NCI-H526 treated with DMSO at 0.1 percent for 48 hours (cell line): ENCODE measurements around the gene PRAMEF20.
"Not testable (repeated sequence)": the region's sequence is repeated elsewhere in the genome, so short reads cannot be mapped to it uniquely, and the experiment has no call there.

Experiments
- DNase-seq: peaks from one replicate; lab custom pipeline; 2025; lab: John Stamatoyannopoulos, UW

Gene PRAMEF20

DNA sequence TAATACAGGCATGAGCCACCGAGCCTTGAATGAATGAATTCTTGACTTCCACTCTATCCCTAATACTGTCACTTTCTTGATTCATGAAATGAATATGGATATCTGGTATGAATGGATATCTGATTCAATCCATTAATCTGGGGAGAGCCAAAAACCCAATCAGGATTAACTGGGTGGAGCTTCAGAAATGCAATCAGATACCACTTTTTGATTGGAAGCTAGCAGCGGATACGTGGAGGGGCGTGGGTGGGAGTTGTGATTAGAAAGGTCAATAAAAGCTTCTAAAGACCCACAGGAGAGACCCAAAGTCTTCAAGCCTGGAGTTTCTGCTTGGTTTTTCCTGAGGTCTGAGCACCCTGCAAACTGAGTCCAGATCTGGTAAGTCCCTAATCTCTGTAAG is at the start of gene PRAMEF20:
PRAMEF20 (plus strand) TSS at position 301 of the 400 bp plus-strand sequence. CDS start 5,905 bp downstream, outside the sequence.
- not testable (repeated sequence) for DNase-seq

DNA sequence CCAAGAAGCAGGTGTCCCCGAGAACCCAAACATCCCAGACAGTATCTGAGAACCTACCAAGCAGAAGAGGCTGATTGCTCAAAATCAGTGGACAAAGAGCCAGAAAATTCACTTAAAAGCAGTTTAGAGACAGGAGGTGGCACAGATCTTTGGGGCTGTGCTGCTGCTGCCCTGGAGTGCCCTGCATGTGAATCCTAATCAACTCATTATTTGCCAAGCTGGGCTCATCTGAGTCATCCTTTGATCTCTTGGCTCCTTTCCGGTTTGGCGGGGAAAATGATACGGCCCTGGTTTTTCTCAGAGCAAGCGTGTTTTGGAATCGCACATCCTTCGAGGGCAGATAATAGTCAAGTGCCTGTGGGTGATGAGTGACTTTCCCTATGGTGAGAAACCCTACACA is 47.9 kb upstream of the PRAMEF20 start:
- DNase-seq = not testable (repeated sequence)

- not testable (repeated sequence) for DNase-seq
These were observed 45.3 kb upstream of the PRAMEF20 start for GRCh38 chr1:13364928-13365327.

GRCh38 chr1:13366536-13366935 is 43.7 kb upstream of the PRAMEF20 start:
- not testable (repeated sequence) for DNase-seq

GRCh38 chr1:13368544-13368943 is 41.7 kb upstream of the PRAMEF20 start:
- not testable (repeated sequence) for DNase-seq

- not testable (repeated sequence) for DNase-seq
These were observed 31.3 kb upstream of the PRAMEF20 start for GRCh38 chr1:13378983-13379382.

DNA sequence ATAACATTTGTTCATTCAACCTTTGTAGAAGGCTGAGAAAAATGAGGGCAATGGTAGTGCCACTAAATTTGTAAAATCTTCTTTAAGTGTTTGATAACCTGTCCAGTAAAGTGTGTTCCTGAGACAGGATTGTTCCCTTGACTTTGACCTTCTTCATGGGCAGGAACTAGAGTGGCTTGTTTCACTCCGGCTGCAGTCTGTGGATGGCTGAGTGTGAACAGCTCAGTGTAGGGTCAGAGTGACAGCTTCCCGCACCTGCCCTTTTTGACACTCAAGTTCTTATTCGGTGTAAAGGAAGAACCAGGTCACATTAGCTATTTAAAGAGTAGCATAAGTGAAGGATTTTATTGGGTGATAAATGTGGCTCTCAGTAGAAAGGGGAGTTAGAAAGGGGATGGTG is 29.9 kb upstream of the PRAMEF20 start:
- DNase-seq = not testable (repeated sequence)

DNA sequence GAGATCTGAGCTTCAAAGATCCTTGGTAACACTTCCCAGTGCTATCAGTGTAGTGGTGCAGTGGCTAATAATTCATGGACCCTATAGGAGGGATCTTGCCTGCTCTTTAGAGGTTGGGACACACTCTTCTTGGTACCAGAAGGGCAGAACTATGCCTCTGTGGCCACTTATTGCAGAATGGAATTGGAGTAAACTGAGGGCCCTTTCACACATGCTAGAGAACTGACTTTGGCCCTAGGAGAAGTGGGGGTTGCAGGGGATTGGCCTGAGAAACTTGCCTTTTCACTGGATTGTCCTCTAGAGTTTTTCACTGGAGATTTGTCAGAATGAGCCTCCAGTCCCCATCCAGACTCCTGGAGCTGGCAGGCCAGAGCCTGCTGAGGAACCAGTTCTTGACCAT is 20.9 kb upstream of the PRAMEF20 start, which contains the start of gene PRAMEF17:
PRAMEF17 (plus strand) TSS at position 301 of the 400 bp plus-strand sequence; CDS start at position 327, 26 bp downstream.
- not testable (repeated sequence) for DNase-seq

DNA sequence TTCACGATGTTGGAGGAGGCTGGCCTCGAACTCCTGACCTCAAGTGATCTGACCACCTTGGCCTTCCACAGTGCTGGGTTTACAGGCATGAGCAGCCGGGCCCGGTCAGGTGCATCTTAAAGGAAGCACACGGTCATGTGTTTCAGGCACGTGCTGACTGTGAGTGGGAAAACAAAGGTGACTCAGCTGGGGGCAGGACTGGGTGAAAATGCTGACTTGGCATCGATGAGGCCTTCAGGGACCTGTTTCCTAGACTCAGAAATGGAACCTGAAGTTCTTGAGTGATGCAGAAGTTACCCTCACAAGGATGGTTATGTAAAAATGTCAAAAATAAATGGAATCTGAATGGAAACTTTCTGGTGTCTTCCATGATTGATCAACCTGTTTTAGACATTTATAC is 17.2 kb upstream of the PRAMEF20 start:
- DNase-seq = not testable (repeated sequence)

DNA sequence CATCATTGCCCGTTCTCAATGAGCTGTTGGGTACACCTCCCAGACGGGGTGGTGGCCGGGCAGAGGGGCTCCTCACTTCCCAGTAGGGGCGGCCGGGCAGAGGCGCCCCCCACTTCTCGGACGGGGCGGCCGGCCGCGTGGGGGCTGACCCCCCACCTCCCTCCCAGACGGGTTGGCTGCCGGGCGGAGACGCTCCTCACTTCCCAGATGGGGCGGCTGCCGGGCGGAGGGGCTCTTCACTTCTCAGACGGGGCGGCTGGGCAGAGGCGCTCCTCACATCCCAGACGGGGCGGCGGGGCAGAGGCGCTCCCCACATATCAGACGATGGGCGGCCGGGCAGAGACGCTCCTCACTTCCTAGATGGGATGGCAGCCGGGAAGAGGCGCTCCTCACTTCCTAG is 15.5 kb upstream of the PRAMEF20 start:
- not testable (repeated sequence) for DNase-seq

DNA sequence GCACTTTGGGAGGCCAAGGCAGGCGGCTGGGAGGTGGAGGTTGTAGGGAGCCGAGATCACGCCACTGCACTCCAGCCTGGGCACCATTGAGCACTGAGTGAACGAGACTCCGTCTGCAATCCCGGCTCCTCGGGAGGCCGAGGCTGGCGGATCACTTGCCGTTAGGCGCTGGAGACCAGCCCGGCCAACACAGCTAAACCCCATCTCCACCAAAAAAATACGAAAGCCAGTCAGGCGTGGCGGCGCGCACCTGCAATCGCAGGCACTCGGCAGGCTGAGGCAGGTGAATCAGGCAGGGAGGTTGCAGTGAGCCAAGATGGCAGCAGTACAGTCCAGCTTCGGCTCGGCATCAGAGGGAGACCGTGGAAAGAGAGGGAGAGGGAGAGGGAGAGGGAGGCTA is 14.9 kb upstream of the PRAMEF20 start:
- not testable (repeated sequence) for DNase-seq

DNA sequence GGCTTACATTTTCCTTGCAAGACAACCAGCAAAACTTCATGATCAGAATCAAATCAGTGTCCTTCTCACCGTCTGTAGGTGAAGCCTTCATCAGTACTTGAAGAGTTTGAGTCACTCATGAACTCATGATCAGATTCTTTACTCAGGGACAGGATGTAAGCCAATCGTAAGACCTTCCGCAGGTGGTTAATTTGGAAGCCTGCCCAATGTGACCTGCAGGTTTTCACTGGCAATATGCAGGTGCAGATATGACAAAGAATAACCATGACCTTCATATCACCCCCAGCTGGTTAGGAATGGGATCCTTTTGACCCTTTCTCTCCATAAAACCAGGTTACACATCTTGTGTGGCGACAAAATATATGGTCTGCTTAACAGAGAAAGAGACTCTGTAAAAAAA is 2.4 kb upstream of the PRAMEF20 start:
- no peak for DNase-seq

GRCh38 chr1:13430495-13430894 is 20.2 kb downstream of the PRAMEF20 start:
- DNase-seq = no peak

GRCh38 chr1:13432251-13432650 is 22.0 kb downstream of the PRAMEF20 start:
- DNase-seq = no peak

DNA sequence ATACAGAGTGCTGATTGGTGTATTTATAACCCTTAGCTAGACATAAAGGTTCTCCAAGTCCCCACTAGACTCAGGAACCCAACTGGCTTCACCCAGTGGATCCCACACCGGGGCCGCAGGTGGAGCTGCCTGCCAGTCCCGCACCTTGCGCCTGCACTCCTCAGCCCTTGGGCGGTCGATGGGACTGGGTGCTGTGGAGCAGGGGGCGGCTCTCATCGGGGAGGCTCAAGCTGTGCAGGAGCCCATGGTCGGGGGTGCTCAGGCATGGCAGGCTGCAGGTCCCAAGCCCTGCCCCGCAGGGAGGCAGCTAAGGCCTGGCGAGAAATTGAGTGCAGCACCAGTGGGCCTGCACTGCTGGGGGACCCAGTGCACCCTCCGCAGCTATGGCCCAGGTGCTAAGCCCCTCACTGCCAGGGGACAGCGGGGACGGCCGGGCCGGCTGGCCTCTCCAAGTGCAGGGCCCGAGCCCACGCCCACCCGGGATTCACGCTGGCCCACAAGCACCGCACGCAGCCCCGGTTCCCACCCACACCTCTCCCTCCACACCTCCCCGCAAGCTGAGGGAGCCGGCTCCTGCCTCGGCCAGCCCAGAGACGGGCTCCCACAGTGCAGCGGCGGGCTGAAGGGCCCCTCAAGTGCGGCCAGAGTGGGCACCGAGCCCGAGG is 23.6 kb downstream of the PRAMEF20 start:
- DNase-seq = not testable (repeated sequence)

DNA sequence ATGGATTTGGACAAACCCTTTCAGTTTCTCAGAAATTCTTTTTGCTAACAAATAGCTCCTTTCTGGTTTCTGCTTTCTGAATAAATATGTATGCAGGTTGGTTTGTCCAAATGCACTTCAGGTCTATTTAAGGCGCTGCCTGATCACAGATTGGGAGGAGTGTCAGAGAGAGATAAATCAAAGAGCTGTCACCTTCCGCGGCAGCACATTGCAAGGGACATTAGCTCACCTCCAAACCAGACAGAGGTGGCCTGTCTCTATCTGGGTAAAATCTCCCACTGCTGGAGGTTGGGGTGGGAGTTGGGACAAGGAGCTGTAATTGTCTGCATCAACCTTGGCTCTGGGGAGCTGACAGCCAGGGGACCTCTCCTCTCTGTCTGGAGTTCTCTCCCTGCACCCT is 25.2 kb downstream of the PRAMEF20 start:
- DNase-seq = no peak

- not testable (repeated sequence) for DNase-seq
These were observed 29.0 kb downstream of the PRAMEF20 start for GRCh38 chr1:13439104-13439783.

GRCh38 chr1:13443335-13443979 is 33.2 kb downstream of the PRAMEF20 start:
- no peak for DNase-seq

- DNase-seq = no peak
These were observed 40.0 kb downstream of the PRAMEF20 start for GRCh38 chr1:13450204-13450603.

DNA sequence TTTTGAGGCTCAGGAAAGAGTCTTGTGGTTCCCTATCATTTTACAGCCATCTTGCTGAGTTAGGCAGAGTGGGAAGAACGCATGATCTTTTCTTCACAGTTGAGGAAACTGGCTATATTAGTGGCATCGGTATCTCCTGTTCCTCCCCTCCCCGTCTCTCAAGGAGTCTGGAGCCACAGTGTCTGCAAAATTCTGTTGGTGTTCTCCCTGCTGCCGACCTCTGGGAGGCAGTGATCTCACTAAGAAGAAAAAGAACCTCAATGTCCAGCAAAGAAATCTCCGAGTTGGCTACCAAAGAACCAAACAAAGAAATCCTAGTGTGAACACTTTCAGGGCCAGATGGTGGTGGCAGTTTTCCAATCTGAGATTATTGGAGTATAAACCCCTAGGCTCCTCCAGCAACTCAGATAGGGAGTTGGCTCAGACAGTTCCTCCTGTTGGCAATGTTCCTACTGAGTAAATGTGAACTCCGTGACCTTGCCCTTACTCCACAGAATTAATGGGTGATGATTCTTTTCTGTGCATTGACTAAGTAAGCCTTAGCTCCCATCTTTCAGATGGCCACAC is 41.2 kb downstream of the PRAMEF20 start:
- DNase-seq = no peak

GRCh38 chr1:13456904-13457532 is 46.8 kb downstream of the PRAMEF20 start:
- no peak for DNase-seq

DNA sequence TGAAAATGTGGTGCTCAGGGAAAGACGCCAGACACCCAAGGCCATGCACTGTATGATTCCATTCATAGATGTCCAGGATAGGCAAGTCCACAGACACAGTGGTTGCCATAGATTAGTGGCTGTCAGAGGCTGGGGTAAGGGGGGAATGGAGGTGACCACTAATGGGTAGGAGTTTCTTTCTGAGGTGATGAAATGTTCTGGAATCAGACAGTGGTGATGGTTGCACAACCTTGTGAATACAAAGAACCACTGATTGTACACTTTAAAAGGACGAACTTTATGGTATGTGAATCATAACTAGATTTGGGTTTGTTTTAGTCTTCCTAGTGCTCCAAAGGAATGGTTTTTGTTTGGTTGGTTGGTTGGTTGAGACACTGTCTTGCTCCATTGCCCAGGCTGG is 51.7 kb downstream of the PRAMEF20 start:
- DNase-seq = no peak
